Testis (tissue), 2 donors: ENCODE results near the gene TEKT5.

Experiments
- POLR2A ChIP-seq: fragments of 450-650 bp; IDR thresholded peaks from one replicate; pipeline ENCODE4 v1.6.1; 2017; ENCODE audit warnings: antibody characterized with exemption, mild to moderate bottlenecking, moderate library complexity
- TF ChIP-seq, protein P1 (sequence below), 3 experiments: fragments of 450-650 bp in 2 of 3; fragments of 200-600 bp in 1 of 3; sonication (generic) in 1 of 3; IDR thresholded peaks; one replicate each; pipeline ENCODE4 v1.5.1; 2016 to 2019; ENCODE audit warnings: antibody characterized with exemption in 3 of 3, mild to moderate bottlenecking in 2 of 3, moderate library complexity in 1 of 3

DNA sequence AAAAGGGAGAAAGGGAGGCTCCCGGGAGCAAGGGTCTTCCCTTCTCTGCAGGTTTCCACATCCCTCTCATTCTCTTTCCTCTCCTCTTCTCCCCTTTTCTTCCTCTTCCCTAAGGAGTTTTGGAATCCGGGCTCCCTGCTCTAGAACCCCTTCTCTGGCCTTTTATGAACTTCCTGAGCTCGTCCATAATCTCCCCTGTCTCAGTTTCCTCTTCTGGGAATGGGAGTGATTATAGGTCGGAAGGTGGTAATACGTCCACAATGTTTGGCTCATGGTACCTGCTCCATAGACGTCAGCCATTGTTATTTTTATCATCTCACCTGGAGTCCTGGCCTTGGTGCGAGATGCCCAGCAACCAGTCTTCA lies 113.9 kb downstream of the TEKT5 start:
- no peak for TF ChIP-seq POLR2A
- TF ChIP-seq, protein P1, sequence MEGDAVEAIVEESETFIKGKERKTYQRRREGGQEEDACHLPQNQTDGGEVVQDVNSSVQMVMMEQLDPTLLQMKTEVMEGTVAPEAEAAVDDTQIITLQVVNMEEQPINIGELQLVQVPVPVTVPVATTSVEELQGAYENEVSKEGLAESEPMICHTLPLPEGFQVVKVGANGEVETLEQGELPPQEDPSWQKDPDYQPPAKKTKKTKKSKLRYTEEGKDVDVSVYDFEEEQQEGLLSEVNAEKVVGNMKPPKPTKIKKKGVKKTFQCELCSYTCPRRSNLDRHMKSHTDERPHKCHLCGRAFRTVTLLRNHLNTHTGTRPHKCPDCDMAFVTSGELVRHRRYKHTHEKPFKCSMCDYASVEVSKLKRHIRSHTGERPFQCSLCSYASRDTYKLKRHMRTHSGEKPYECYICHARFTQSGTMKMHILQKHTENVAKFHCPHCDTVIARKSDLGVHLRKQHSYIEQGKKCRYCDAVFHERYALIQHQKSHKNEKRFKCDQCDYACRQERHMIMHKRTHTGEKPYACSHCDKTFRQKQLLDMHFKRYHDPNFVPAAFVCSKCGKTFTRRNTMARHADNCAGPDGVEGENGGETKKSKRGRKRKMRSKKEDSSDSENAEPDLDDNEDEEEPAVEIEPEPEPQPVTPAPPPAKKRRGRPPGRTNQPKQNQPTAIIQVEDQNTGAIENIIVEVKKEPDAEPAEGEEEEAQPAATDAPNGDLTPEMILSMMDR (IDR thresholded peaks at IDR 0.05): no peak
